Measurements from ENCODE around the gene SIAH2.
"Not testable (repeated sequence)": the region's sequence is repeated elsewhere in the genome, so short reads cannot be mapped to it uniquely, and the experiment has no call there.

Gene SIAH2, protein sequence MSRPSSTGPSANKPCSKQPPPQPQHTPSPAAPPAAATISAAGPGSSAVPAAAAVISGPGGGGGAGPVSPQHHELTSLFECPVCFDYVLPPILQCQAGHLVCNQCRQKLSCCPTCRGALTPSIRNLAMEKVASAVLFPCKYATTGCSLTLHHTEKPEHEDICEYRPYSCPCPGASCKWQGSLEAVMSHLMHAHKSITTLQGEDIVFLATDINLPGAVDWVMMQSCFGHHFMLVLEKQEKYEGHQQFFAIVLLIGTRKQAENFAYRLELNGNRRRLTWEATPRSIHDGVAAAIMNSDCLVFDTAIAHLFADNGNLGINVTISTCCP

DNA sequence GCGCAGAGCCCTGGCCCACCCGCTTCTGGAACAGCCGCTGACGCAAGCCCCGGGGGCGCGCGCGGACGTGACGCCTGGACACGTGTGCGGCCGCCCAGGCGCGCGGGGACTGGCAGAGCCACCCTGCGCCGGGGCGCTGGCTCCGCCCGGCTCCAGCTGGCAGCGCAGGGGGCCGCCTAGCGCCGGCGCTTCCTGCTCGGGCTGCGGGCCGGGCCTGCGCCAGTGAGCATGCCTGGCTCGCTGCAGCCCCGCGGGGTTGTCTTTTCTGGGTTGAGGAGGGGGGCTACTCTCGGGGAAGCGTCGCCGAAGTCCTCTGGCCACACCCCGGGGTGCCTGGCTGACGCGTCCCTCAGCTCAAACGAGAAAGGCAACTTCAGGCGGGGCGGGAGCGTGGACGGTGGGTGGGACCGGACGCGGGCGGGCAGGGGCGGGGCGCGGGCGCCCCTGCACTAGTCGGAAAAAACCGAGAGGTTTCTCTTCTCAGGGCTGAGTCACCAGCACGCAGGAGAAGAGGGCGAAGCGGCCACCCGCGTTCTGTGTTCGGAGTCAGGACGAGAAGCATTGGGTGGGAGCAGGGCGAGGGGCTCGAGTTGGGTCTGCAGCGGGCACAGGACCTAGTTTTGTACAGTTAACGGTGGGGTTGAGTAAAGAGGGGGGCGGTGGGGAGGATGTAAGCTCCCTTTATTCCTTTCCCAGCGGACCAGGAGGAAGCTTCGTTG, at the start of gene SIAH2:
TSS of gene SIAH2 (minus strand) at position 48 of the 719 bp plus-strand sequence. CDS start 320 bp downstream, outside the sequence.
- FAIRE-seq: peak; percentile 56

DNA sequence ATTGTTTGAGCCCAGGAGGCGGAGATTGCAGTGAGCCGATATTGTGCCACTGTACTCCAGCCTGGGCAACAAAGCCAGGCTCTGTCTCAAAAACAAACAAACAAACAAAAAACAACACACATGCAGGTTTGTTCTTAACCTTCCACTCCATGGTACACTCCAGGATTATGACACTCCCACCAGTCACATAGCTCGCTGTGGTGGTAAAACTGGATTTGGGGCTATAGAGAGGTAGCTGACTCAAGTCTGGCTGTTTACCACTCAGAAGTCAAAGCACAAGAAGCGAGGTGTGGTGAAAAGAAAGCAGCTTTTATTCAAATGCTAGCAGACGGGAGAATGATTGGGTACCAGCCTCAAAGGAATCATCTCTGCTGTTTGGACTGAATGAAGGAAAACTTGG, 49.0 kb upstream of the SIAH2 start:
- FAIRE-seq (no peak), DNase-seq (ENCODE audit: insufficient read length, low spot score) (no peak)

More for the DNA sequence above, at the start of gene SIAH2:
- DNase-seq (ENCODE audit: insufficient read length, low spot score): peak; percentile 77

DNA sequence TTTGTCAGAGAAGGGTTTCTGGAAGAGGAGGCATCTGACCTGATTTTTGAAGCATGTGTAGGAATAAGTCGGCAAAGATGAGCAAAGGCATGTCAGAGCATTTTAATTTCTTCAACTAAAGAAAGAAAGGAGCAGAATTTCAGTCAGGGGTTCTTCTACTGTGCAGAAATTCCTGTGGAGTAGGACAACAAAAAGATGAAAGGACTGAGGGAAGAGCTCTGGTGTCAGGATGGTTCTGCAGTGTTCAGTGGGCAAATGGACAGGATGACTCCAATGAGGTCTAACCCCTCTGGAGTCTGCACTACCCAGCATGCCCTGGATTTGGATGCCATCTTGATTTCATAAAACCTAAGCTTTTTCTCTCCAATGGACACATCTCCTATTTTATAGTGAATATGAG, 47.7 kb upstream of the SIAH2 start:
- DNase-seq (ENCODE audit: insufficient read length, low spot score) (no peak), FAIRE-seq (no peak)

DNA sequence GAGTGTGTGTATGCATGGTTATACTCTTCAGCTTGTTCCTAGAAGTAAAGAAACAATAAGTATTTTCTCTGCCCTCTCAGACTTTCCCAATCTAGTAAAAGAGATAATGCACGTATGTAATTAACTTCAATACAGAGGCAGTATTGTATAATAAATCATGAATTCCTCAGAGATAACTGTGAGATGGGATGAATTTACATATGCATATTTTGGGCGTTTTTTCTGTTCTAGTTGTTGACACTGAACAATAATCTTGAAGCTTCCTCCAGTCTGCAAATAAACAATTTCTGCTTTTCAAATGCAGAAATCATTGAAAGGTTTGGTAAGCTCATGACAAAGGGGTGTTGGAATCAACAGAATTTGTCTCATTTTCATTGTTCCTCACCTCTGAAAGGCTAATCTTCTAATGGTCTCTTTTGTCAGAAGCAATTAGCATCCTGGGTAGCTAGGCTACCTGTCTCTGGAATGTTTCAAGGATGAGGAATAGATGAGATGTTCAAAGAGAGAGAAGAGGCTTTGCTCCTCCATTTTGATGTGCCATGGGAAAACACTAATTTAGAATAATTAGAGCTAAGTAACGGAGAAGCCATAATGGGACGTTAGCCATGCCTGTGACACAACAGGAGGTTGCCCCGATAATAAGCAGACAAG, 43.3 kb upstream of the SIAH2 start:
- FAIRE-seq: no peak

DNA sequence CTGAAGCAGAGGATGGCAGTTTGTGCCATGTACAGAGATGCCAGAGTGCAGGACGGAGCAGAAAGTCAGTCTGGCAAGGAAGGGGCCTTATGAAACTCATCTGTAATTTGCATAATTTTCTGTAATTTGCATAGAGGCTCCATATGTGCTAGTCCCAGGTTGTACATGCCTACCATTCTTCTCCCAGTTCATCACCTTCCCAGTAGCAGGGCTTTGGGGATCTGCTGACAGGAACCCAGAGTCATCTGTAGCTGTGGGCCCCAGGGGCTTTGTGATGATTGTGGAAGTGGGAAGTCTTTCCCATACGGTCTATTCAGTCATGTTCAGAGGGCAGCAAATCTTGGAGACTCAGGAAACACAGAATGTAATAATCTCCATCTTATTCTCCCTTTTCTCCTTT, 42.4 kb upstream of the SIAH2 start:
- FAIRE-seq (no peak), DNase-seq (ENCODE audit: insufficient read length, low spot score) (no peak)

More for the DNA sequence above, 43.3 kb upstream of the SIAH2 start:
- DNase-seq (ENCODE audit: insufficient read length, low spot score): no peak

DNA sequence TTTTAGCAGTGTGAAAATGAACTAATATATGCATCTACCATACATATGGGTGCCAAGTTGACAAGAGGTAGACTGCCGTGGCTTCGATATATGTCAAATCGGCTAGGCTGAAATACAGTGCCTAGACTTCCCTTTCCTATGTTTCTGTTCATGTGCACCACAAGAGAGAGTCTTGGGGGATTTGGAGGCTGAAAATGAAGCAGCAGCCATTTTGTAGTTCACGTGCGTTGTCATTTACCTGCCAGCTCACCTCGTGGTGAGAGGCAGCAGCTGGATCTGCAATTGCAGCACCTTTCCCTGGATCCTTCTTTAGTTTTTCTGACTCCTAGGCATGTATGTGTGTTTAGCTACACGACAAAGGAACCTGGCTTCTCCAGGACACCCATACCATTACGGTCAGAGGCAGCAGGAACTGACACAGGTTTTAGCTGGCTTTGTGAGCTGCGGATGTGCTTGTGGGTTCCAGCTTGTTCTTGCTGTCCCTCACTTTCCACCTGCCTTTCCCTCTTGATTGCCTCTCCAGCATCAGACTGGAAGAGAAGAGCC, 40.5 kb upstream of the SIAH2 start:
- DNase-seq (ENCODE audit: insufficient read length, low spot score) (no peak), FAIRE-seq (no peak)

DNA sequence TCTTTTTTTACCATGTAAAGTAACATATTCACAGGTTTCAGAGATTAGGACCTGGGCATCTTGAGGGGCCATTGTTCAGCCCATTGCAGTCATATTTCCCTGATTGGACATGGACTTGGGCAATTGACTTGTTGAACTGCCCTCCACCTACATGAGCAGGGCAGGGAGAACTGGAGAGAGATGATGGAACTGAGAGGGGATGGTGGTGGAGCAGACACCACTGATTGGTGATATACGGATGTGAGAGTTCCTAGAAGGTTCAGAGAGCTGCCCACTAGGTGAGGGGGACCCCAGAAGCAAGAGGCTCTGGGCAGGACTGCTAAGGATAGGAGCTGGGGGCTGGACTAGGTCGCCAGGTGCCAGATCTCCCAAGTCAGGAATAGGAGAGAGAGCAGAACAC, 37.8 kb upstream of the SIAH2 start:
- no peak for FAIRE-seq

DNA sequence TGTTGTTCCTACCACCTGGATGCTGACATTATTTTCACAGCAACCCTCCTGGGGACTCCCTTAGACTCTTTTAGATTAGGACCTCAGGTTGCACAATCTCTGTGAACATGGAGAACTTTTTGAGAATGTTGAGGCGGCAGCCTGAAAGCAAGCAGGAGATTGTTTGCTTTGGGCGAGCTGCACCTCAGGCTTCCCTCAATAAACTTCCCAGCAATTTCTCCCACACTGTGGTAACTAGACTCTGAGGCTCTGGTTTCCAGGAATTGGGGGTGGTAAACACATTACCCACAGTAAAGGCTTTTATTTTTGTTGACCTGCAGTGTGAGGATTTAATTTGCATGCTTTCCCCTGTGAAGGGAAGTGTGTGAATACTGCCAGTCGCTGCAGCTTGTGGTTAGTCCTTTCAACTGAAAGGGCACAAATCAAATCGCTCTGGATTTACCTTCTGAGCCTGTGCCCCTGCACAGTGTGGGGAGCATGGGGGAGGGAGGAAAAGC, 35.2 kb upstream of the SIAH2 start:
- no peak for DNase-seq (ENCODE audit: insufficient read length, low spot score)
- FAIRE-seq: no peak

More for the DNA sequence above, 37.8 kb upstream of the SIAH2 start:
- DNase-seq (ENCODE audit: insufficient read length, low spot score): no peak

DNA sequence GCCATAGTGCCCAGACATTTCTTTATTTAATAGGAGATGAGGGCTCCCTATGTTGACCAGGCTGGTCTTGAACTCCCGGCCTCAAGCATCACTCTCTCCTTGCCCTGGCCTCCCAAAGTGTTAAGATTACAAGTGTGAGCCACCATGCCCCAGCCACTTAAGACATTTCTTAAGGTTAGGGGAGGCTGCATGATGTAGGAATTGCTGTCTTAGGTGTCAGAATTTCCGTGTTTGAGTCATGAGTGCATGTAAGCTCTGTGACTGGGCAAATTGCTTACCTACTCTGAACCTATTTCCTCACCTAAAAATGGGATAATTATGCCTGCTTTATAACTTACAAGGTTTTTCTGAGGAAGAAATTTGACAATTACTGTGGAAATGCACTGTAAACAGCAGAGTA, 34.2 kb upstream of the SIAH2 start:
- no peak for DNase-seq (ENCODE audit: insufficient read length, low spot score)
- no peak for FAIRE-seq

DNA sequence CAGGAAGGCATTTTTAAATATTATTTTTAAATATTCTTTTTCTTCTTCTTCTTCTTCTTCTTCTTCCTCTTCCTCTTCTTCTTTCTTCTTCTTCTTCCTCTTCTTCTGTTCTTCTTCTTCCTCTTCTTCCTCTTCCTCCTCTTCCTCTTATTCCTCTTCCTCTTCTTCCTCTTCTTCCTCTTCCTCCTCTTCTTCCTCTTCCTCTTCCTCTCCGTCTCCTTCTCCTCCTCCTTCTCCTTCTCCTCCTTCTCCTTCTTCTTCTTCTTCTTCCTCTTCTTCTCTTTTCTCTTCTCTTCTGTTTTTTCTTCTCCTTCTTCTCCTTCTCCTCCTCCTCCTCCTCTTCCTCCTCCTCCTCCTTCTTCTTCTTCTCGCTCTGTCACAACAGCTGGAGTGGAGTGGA, 33.6 kb upstream of the SIAH2 start:
- not testable (repeated sequence) for FAIRE-seq; DNase-seq (ENCODE audit: insufficient read length, low spot score)

DNA sequence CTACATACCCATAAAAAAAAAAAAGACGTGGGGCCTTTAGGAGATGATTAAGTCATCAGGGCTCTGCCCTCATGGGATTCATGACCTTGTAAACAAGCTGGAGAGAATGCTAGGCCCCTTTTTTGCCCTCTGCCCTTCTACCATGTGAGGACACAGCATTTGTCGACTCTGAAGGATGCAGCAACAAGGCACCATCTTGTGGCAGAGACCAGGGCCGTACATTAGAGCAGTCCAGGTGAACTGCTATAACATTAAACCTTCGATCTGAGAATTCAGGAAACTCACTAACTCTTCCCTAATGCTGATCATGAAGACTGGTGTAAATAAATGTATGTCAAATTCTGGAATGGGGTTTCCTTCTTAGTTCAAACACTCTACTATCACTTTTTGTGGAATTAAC, 30.7 kb upstream of the SIAH2 start:
- no peak for DNase-seq (ENCODE audit: insufficient read length, low spot score)
- no peak for FAIRE-seq

DNA sequence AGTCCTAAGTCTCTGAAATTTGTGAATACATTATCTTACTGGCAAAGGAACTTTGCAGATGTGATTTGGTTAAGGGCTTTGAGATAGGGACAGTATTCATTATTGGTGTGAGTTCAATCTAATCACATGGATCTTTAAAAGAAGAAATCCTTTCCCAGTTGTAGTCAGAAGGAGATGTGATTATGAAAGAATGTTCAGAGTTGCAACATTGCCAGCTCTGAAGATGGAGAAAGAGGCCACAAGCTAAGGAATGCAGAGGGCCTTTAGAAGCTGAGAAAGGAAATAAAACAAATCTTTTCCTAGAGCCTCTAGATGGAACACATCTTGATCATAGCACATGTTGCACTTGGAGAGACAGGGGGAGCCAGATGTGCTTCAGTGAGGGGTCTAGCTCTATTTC, 27.7 kb upstream of the SIAH2 start:
- DNase-seq (ENCODE audit: insufficient read length, low spot score) (no peak), FAIRE-seq (no peak)

DNA sequence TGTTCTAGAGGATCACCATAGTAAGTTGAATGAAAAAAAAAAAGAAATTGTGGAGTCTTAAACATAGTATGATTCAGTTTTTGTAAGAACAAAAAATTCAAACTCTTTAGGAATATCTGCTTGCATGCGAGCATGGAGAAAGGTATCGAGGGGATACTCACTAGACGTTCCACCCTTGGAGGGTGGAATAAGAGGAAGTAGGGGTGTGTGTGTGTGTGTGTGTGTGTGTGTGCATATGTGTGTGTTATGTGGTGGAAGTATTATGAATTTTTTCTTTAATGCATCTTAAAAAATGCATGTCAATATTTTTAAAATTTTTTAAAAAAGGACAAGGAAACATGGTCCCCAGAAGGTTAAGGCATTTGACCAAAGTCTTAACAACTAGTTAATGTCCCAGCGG, 26.5 kb upstream of the SIAH2 start:
- FAIRE-seq (no peak), DNase-seq (ENCODE audit: insufficient read length, low spot score) (no peak)

DNA sequence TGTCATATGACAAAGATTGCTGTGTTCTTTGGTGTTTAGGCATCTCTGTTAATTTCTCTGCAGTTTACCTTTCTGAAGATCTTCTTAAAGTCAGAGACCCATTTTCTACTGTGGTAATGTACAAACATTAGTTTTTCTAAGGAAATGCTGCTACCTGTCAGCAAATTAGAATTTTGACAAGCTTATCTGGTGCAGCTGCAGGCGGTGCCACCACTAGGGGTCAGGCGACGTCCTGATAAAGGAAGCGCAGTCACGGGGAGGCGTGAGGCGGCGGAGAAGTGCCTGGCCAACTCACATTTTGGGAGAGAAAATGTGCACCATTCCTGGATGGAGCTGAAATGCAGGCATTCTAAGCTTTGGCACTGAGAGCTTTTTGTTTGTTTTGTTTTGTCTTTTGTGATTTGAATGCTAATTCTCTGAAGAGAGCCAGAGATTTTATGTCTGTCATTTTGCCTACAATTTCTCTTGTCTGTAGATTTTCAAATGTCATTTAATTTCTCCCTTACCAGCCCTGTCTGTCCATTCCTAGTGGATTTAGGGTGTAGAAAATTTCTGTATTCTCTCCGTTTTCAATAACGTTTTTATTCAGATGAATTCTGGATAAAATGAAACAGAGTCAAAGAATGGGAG, 24.9 kb upstream of the SIAH2 start:
- DNase-seq (ENCODE audit: insufficient read length, low spot score) (peak; percentile 40), FAIRE-seq (peak; percentile 88)

DNA sequence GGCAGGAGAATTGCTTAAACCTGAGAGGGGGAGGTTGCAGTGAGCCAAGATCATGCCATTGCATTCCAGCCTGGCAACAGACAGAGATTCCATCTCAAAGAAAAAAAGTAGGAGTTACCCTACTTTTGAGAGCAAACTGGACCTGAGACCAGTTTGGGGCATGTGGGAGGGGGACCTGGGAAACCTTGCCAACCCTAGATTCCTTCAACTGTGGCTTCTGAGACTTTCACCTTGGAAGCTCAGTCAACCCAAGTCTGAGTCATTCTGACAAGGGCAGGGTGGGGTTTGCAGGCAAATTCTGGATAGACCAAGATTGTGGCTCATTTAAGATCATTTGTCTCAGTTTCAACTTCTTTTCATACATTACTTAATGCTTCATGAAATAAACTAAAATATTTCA, 23.8 kb upstream of the SIAH2 start:
- DNase-seq (ENCODE audit: insufficient read length, low spot score): no peak
- no peak for FAIRE-seq

DNA sequence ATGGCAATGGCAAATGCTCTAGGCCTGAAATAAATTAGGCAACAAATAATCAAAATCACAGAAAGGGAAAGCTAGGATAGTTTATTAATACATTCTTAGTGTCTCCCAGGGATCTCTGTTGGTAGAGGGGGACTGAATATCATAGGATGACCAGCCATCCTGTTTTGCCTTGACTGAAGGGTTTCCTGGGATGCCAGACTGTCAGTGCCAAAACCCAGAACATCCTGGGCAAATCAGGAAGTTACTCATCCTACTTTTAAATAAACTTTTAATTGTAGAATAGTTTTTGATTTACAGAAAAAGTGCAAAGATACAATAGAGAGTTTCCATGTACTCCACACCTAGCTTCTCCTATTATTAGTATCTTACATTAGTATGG, 21.8 kb upstream of the SIAH2 start:
- FAIRE-seq: no peak
- no peak for DNase-seq (ENCODE audit: insufficient read length, low spot score)

DNA sequence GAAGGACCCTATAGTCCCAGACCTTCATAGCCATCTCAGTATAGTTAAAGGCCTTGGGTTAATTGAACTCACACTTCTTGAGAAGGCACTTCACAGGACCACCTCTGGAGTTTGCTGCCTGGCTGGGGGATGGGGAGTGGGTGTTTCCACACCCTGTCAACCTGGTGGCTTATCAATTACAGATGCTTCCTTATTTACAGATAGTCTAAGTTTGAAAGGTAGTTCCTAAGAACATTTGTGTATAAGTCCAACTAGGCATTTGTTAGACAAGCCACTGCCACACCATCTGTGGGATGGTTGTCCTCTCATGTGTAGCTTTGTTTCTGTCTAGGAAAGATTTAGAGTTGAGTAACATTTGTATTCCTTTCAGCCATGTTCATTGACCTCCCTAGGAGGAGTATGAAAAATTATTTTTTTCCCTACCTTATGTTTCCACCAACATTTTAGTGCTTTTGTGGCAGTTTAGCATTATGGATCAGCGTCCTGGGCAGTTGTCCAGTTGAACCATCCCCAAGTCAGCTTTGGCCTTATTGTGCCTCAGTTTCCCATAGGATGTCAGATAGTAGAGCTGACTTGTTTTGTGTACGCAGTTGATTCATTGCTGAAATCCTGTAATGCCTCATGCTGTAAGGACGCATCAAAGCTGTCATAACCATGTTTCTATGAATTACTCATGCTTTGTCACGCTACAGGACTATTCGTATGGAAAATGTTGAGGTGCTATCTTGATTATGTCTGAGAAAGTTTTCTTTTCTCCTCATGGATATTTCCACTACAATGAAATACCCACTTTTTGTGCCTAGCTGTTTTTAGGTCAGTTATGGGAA, 21.2 kb upstream of the SIAH2 start:
- peak; percentile 82 for FAIRE-seq
- no peak for DNase-seq (ENCODE audit: insufficient read length, low spot score)

DNA sequence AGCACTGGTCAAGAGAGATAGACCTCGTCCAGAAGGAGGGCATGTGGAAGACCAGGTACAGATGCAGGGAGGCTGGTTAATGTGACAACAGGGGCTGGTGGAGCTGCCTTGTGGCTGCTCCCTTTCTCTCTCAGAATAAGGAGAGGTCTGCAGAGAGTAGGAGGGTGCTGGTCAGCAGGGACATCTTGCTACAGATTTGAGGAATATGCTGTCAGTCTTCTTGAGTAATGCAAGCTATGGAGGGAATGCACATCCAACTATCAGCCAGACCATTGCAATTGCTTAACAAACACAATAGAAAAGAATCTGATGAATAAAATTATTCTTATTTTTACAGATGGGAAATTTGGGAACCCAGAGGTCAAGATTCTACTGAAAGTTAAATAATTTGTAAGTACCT, 20.3 kb upstream of the SIAH2 start:
- FAIRE-seq (no peak), DNase-seq (ENCODE audit: insufficient read length, low spot score) (no peak)

DNA sequence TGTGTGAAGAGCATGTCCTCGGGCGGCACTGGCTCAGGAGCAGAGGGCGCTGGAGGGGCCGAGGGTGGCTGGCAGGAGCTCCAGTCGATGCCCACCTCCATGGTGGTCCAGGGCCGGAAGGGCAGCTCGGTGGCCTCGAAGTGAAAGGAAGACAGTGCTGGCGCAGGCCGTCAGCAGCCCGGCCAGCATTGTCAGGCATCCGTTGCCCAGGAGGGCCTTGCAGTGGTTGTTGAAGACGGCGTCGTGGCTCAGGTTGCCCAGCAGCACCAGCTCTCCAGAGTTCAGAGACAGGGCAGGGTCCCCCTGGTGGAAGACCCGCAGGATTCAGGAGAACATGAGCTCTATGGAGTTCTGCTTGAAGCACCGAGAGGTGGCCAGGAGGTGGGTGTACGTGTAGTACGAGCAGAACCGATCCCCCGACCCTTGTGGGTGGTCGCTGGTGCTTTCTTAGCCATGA, 16.5 kb upstream of the SIAH2 start:
- FAIRE-seq (no peak), DNase-seq (ENCODE audit: insufficient read length, low spot score) (no peak)
